ENCODE measurements around the gene HES1. TPM values are rescaled to one million over a fixed set of nuclear protein-coding genes. Genes with fewer than 3 reads are reported as not detected.

The HES1 gene
- total and polyA plus RNA-seq, 2 experiments from 2014 or later, result 42.7 to 60.8 TPM

DNA sequence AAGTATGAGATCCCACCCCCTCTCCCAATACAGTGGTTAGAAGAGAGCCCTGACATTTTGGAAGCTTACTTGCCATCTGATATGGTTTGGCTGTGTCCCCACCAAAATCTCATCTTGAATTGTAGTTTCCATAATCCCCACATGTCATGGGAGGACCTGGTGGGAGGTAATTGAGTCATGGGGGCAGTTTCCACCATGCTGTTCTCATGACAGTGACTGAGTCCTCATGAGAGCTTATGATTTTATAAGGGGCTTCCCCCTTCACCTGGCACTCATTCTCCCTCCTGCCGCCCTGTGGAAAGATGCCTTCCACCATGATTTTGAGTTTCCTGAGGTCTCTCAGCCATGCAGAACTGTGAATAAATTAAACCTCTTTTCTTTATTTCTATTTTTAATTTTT lies 28.8 kb upstream of the HES1 start (continued):
- TF ChIP-seq JUNB (IDR thresholded peaks at IDR 0.05; ENCODE audit: unreplicated experiment) (no peak), ZNF331 (CRISPR knock-in tag; IDR thresholded peaks at IDR 0.05; ENCODE audit: low read depth) (no peak), CTCF (conservative IDR thresholded peaks at IDR 0.05; ENCODE audit: low read depth in 2 of 2) (no peak), ZNF114 (CRISPR knock-in tag; IDR thresholded peaks at IDR 0.05) (no peak), EZH2 (IDR thresholded peaks at IDR 0.05; ENCODE audit: low read depth, unreplicated experiment) (no peak), POLR2AphosphoS5 (IDR thresholded peaks at IDR 0.05; ENCODE audit: low read depth) (no peak), CREB1 (CRISPR knock-in tag; IDR thresholded peaks at IDR 0.05; ENCODE audit: low read depth) (no peak)
- TF ChIP-seq, protein P1, sequence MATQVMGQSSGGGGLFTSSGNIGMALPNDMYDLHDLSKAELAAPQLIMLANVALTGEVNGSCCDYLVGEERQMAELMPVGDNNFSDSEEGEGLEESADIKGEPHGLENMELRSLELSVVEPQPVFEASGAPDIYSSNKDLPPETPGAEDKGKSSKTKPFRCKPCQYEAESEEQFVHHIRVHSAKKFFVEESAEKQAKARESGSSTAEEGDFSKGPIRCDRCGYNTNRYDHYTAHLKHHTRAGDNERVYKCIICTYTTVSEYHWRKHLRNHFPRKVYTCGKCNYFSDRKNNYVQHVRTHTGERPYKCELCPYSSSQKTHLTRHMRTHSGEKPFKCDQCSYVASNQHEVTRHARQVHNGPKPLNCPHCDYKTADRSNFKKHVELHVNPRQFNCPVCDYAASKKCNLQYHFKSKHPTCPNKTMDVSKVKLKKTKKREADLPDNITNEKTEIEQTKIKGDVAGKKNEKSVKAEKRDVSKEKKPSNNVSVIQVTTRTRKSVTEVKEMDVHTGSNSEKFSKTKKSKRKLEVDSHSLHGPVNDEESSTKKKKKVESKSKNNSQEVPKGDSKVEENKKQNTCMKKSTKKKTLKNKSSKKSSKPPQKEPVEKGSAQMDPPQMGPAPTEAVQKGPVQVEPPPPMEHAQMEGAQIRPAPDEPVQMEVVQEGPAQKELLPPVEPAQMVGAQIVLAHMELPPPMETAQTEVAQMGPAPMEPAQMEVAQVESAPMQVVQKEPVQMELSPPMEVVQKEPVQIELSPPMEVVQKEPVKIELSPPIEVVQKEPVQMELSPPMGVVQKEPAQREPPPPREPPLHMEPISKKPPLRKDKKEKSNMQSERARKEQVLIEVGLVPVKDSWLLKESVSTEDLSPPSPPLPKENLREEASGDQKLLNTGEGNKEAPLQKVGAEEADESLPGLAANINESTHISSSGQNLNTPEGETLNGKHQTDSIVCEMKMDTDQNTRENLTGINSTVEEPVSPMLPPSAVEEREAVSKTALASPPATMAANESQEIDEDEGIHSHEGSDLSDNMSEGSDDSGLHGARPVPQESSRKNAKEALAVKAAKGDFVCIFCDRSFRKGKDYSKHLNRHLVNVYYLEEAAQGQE (IDR thresholded peaks at IDR 0.05; ENCODE audit: unreplicated experiment), result no peak
- TF ChIP-seq, protein P2, sequence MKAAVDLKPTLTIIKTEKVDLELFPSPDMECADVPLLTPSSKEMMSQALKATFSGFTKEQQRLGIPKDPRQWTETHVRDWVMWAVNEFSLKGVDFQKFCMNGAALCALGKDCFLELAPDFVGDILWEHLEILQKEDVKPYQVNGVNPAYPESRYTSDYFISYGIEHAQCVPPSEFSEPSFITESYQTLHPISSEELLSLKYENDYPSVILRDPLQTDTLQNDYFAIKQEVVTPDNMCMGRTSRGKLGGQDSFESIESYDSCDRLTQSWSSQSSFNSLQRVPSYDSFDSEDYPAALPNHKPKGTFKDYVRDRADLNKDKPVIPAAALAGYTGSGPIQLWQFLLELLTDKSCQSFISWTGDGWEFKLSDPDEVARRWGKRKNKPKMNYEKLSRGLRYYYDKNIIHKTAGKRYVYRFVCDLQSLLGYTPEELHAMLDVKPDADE (IDR thresholded peaks at IDR 0.05), result no peak

- Mint-ChIP-seq H3K4me3 (no peak overlapping the region), H3K4me1 (peaks cover 19% of the 10 kb centered on the region)
- H3K79me2 ChIP-seq (replicated peaks; ENCODE audit: insufficient read depth), result no peaks in the 10 kb centered on the region
Observed at GRCh38 chr3:194109192-194109863, 26.6 kb upstream of the HES1 start.

More at GRCh38 chr3:194109192-194109863, 26.6 kb upstream of the HES1 start:
- no peak overlapping the region for H3K27ac ChIP-seq (ENCODE audit: low read depth)
- Mint-ChIP-seq H3K36me3 (ENCODE audit: low read depth) (no peaks in the 10 kb centered on the region), H3K9me3 (no peaks in the 10 kb centered on the region), H3K27me3 (ENCODE audit: insufficient read depth, low read depth, poor library complexity) (peaks cover 5% of the 10 kb centered on the region), H3K27ac (no peak overlapping the region)
- no peak for DNase-seq (ENCODE audit: low spot score)
- H3K4me3 ChIP-seq, result no peak overlapping the region
- H3K4me1 ChIP-seq (ENCODE audit: insufficient read depth), result peaks cover 10% of the 10 kb centered on the region
- no peak overlapping the region for H3K4me2 ChIP-seq
- no peak for TF ChIP-seq CREB1 (CRISPR knock-in tag; IDR thresholded peaks at IDR 0.05; ENCODE audit: low read depth)
- TF ChIP-seq STAT1 (IDR thresholded peaks at IDR 0.05; ENCODE audit: unreplicated experiment), result no peak
- H3K9me2 ChIP-seq (ENCODE audit: insufficient read depth), result peaks cover 3% of the 10 kb centered on the region; the same call in 1 of the 2 replicates
- no peak for ATAC-seq
- no peaks in the 10 kb centered on the region for H3K27me3 ChIP-seq (ENCODE audit: insufficient read depth)
- H4K20me1 ChIP-seq (replicated peaks; ENCODE audit: insufficient read depth), result no peaks in the 10 kb centered on the region
- 0 out of 2 replicates have a peak overlapping the region, but pooled peaks have one; percentile 10 for H2AFZ ChIP-seq
- H3K36me3 ChIP-seq (ENCODE audit: insufficient read depth), result no peaks in the 10 kb centered on the region
- no peaks in the 10 kb centered on the region for H3F3A ChIP-seq (replicated peaks; ENCODE audit: low read depth)
